IMR-90 (cell line): ENCODE results near the gene HECW1.

Experiments used
- CEBPB ChIP-seq: IDR thresholded peaks from 2 replicates; pipeline ENCODE4 v1.6.1; 2012; ENCODE audit warnings: low read depth, low read length, improper control_type of control experiment
- CHD1 ChIP-seq: IDR thresholded peaks from 2 replicates; pipeline ENCODE4 v1.6.1; 2012; ENCODE audit warnings: low read depth, low read length, improper control_type of control experiment
- FOS ChIP-seq: fragments of 150-350 bp; IDR thresholded peaks from 2 replicates; pipeline ENCODE4 v1.6.1; 2016; ENCODE audit warnings: low read depth, low read length
- MAZ ChIP-seq: IDR thresholded peaks from 2 replicates; pipeline ENCODE4 v1.6.1; 2012; ENCODE audit warnings: low read depth, mild to moderate bottlenecking, low read length, improper control_type of control experiment, moderate library complexity, borderline replicate concordance
- POLR2A ChIP-seq: IDR thresholded peaks from 2 replicates; pipeline ENCODE4 v1.6.1; 2012; ENCODE audit warnings: mild to moderate bottlenecking, low read depth, low read length
- RAD21 ChIP-seq: IDR thresholded peaks from 2 replicates; pipeline ENCODE4 v1.6.1; 2012; ENCODE audit warnings: low read length, improper control_type of control experiment
- RCOR1 ChIP-seq: IDR thresholded peaks from 2 replicates; pipeline ENCODE4 v1.6.1; 2012; ENCODE audit warnings: mild to moderate bottlenecking, low read length, improper control_type of control experiment; ENCODE audit not compliant: insufficient replicate concordance
- SMC3 ChIP-seq: fragments of 150-350 bp; IDR thresholded peaks from 2 replicates; pipeline ENCODE4 v1.6.1; 2016; ENCODE audit warnings: low read depth, mild to moderate bottlenecking, antibody characterized with exemption, low read length, moderate library complexity
- TF ChIP-seq, protein P1 (sequence below): conservative IDR thresholded peaks from 2 replicates; pipeline ENCODE4 v1.5.1; 2012; ENCODE audit warnings: mild to moderate bottlenecking, low read depth, low read length, improper control_type of control experiment

DNA sequence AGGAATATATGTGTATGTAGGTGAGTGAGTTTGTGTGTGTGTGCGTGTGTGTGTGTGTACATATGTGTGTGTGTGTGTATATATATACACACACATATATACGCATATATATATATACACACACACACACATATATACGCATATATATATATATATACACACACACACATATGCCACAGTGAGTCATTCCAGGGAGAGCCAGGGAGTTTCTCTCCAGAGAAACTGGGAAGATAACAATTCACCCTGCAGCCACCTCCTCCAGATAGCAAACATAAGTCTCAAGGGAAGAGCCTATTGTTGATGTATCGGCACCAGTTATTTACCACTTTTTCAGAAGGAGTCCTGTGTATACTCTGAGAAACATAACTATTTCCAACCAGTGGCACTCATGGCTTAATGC is 368.1 kb downstream of the HECW1 start:
- TF ChIP-seq, protein P1, sequence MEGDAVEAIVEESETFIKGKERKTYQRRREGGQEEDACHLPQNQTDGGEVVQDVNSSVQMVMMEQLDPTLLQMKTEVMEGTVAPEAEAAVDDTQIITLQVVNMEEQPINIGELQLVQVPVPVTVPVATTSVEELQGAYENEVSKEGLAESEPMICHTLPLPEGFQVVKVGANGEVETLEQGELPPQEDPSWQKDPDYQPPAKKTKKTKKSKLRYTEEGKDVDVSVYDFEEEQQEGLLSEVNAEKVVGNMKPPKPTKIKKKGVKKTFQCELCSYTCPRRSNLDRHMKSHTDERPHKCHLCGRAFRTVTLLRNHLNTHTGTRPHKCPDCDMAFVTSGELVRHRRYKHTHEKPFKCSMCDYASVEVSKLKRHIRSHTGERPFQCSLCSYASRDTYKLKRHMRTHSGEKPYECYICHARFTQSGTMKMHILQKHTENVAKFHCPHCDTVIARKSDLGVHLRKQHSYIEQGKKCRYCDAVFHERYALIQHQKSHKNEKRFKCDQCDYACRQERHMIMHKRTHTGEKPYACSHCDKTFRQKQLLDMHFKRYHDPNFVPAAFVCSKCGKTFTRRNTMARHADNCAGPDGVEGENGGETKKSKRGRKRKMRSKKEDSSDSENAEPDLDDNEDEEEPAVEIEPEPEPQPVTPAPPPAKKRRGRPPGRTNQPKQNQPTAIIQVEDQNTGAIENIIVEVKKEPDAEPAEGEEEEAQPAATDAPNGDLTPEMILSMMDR = no peak
- TF ChIP-seq RAD21 (no peak), POLR2A (no peak), MAZ (no peak), CHD1 (no peak), SMC3 (no peak), FOS (no peak), CEBPB (no peak), RCOR1 (no peak)
